Measurements from ENCODE around the gene TMEM259.

TMEM259 gene

DNA sequence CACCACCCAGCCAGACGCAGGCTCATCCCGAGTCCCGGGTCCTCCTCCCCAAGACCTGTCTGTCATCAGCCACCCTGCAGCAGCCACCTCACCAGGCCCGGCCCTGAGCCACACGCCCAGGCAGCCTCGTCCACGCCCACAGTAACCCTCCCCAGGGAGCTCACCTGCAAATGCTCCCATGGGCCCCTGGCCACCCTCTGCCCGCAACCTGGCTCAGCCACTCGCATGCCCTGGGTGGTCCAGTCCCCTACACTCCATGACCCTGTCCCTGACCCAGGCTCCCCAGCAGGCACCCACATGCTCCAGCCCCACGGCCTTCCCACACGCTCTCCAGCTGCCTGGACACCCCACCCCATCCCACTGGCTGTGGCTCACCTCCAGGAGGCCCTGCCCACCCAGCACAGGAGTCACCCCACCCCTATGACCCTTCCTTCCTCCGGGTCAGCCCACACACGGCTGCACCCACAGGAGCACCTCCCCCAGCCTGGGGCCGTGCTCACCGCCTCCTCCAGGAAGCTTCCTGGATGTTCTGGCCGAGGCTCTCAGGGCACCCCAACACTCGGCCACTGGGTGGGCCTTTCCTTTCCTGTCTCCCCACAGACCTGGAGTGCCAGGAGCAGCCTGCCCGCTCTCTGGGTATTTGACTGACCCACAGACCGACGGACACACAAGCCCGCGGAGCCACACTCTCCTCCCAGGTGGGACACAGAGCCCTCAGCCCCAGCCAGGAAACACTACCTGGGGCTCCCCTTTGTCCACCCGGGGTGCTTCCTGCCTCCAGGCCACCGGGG, 3.6 kb downstream of the TMEM259 start:
- DNase-seq (ENCODE audit: low read depth in 2 of 2), result no peak

DNA sequence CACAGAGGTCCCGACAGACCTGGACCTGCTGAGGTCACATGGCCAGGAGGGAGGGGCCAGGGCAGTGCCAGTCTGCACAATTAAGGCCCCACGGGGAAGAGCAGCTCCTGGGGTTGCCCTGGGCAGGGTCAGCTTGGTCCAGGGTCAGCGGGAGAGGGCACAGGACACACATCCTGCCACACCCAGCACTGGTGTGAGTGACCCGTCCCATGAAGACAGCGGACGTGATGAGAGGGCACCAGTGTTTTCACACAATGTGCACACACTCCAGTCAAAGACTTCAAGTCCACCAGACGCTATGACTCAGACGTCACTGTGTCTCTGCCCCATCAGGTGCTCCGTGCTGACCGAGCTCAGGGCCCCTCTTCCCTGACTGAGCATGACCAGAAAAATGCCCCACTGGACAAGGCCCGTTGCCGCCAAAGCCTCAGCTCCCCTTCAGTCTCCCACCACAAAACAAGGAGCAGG, 4.2 kb downstream of the TMEM259 start:
- DNase-seq (ENCODE audit: low read depth in 2 of 2), result no peak

- no peak for DNase-seq (ENCODE audit: low read depth in 2 of 2)
Measured at GRCh38 chr19:1015782-1016646, 4.9 kb downstream of the TMEM259 start.

DNA sequence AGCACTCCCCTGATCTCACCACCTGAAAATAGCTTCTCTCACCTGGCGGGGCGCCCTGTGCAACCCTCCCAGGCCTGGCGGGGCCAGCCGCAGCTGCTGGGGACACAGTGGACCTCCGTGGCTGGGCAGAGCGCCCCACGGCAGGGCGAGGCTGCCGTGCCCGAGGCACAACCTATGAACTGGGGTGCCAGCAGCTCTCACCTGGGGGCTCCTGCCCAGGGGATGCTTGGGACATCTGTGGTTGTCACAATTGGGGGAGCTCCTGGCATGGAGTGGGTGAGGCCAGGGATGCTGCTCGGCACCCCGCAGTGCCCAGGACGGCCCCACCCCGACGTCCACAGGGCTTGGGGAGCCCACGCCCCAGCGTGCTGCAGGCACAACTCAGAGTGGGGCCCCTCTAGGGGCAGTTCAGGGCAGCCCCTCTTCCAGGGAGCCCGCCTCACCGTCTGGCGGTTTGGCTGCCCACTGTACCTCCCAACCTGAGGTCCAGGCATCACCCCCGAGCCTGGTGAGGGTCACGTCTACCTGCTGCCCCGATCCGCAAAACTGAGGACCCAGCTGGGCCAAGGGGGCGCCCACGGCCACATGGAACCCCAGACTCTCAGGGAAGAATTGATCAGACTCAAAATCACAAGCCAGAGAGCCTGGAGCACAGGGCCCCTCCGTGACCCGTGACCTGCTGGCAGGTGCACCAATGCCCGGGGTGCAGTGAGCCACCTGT, 5.7 kb downstream of the TMEM259 start:
- DNase-seq (ENCODE audit: low read depth in 2 of 2), result no peak

DNA sequence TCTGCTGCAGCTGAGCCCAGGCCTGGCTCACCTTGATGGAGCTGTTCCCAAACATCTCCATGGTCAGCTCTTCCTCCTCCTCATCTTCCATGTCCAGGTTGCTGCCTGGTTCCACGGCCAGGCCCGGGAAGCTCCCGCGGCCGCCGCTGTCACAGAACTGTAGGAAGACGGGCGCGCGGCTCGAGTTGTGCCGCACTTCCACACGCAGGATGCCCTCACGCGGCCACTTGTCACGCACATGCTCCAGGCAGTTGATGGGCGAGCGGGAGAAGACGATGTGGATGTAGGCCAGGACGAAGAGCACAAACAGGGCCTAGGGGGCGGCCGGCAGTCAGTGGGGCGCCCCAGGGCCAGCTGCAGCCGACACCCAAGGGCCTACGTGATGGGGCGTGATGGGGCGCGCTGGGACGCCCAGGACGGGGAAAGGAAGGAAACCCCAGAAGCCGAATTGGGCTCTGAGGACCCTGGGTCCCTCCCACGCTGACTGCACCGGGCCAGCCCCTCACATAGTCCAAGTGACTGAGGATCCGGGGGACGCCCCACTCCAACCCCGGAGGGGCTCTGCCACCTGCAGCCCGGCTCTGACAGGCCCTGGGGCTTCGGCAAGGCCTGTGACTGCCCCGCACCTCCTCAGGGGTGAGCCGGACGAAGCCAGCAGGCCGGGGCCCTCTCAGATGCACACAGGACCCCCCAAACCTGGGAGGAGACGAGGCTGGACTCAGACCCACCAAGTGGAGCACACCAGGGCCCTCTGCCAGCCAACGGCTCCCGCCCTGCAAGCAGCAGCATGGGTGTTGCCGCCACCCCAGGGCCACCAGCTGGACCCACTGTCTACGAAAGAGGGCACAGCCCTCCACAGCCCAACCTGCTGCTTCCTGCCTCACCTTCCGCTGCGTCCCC, 6.5 kb downstream of the TMEM259 start:
- DNase-seq (ENCODE audit: low read depth in 2 of 2), result no peak

GRCh38 chr19:1013218-1013617, 7.7 kb downstream of the TMEM259 start:
- no peak for DNase-seq (ENCODE audit: low read depth in 2 of 2)

GRCh38 chr19:1012334-1012733, 8.6 kb downstream of the TMEM259 start:
- DNase-seq (ENCODE audit: low read depth in 2 of 2), result no peak

DNA sequence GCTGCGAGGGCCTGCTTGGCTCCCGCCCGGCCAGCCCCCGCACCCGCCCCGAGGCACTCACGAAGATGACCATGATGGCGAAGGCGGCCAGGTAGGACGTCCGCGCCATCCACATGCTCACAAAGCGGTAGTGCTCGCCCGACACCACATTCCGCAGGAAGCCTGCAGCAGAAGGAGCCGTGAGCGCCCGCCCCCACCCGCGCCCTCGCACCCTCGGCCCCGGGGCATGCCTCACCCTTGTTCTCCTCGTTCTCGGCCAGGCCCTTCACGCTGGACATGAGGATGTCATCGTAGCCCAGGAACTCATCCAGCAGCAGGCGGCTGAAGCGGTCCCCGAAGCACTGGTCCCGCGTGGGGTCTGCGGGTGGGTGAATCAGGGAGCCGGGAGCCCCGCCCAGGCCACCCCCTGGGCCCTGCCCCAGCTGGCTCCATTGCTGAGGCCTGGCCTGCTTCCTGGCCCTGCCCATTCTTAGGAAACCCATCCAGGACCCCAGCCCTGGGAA, 9.0 kb downstream of the TMEM259 start:
- no peak for DNase-seq (ENCODE audit: low read depth in 2 of 2)

DNA sequence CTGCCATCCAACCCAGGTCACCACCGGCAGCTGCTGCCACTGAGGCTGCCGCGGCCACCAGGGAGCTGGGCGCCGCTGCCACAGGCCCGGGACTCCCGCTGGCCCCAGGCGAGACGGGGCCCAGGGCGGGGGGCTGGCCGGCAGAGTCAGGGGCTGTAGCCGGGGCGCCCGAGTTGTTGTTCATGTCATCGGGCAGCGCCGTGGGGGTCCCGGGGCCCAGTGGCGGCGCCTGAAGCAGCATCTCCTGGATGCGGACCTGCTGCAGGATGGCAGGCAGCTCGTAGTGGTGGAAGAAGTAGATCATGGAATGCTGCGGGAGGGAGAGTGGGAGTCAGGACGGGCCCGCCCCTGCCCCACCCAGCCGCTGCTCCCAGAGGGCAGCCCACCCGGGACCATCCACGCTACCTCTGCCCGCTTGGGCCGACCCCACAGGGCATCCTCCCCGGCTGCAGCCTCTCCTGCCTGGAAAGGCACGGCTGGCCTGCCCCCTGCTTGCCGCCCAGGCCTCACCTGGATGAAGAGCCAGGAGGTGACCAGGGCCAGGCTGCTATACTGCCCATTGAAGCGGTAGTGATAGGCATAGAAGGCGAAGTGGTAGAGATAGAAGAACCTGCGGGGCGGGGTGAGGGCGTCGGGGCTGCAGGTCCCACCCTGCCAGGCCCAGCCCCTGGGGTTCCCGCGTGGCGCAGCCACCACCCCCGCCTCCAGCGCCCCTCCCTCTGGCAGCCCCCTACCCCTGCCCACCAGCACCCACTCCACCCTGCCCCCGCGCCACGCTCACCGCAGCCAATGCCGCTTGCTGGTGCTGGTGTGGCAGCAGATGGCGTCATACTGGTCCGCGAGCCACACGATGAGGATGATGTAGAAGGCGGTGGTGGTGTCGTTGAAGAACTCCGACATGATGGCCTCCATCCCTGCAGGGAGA, 10.1 kb downstream of the TMEM259 start:
- no peak for DNase-seq (ENCODE audit: low read depth in 2 of 2)

GRCh38 chr19:1009981-1010538, 10.9 kb downstream of the TMEM259 start:
- DNase-seq (ENCODE audit: low read depth in 2 of 2), result no peak

GRCh38 chr19:1009041-1009980, 11.6 kb downstream of the TMEM259 start:
- DNase-seq (ENCODE audit: low read depth in 2 of 2), result no peak

- no peak for DNase-seq (ENCODE audit: low read depth in 2 of 2)
Measured at GRCh38 chr19:1008268-1009040, 12.5 kb downstream of the TMEM259 start.

DNA sequence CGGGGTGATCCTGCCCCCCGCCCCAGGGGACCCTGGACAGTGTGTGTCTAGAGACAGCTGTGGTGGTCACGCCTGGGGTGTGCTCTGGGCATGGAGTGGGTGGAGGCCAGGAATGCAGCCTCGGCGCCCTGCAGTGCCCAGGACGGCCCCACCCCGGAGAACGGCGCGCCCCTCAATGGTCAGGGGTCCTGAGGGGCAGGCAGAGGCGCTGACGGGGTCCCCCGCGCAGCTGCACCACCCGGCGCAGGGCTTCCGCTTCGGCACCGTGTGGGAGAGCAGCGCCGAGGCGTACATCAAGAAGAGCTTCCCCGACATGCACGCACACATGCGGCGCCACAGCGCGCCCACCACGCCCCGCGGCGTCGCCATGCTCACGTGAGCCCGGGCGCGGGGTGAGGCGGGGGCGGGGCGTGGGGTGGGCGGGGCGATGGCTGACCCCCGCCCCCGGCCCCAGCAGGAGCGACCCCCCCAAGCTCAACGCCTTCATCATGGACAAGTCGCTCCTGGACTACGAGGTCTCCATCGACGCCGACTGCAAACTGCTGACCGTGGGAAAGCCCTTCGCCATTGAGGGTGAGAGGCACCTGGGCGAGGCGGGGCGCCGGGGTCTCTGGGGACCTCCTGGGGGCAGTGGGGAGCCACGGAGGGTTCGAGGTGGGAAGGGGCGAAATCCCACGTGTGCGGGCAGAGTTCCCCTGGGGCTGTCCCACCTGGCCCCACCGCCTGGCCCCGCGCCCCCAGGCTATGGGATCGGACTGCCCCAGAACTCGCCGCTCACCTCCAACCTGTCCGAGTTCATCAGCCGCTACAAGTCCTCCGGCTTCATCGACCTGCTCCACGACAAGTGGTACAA, 13.3 kb downstream of the TMEM259 start:
- no peak for DNase-seq (ENCODE audit: low read depth in 2 of 2)

DNA sequence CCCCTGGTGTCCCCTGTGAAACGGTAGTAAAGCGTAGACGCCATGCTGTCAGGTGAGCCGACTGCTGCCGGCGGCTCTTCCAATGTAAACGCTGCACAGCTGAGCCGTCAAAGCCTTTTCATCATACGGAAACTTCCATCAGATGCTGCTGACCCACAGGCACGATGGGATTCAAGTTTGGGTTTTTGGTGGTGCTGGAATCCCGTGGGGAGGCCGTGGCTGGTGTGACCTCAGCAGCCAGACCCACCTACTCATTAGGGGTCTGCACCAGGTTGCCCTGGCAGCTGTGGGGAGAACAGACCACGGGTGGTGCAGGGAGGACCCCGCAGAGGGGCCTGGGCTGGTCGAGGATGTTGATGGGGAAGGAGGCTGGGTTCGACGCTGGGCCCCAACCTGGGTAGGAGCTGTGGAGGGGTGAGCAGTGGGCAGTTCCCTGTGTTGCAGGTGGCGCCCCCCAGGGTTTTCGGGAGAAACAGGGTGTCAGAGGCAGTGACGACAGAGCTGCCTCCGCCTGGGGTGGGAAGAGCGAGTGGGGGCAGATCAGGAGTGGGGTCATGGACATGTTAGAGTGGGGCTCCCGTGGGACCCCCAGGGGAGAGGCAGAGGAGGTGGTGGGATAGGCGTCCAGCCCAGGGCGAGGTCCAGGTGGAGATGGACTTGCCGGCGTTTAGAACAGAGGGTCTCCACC, 14.1 kb downstream of the TMEM259 start:
- no peak for DNase-seq (ENCODE audit: low read depth in 2 of 2)

DNA sequence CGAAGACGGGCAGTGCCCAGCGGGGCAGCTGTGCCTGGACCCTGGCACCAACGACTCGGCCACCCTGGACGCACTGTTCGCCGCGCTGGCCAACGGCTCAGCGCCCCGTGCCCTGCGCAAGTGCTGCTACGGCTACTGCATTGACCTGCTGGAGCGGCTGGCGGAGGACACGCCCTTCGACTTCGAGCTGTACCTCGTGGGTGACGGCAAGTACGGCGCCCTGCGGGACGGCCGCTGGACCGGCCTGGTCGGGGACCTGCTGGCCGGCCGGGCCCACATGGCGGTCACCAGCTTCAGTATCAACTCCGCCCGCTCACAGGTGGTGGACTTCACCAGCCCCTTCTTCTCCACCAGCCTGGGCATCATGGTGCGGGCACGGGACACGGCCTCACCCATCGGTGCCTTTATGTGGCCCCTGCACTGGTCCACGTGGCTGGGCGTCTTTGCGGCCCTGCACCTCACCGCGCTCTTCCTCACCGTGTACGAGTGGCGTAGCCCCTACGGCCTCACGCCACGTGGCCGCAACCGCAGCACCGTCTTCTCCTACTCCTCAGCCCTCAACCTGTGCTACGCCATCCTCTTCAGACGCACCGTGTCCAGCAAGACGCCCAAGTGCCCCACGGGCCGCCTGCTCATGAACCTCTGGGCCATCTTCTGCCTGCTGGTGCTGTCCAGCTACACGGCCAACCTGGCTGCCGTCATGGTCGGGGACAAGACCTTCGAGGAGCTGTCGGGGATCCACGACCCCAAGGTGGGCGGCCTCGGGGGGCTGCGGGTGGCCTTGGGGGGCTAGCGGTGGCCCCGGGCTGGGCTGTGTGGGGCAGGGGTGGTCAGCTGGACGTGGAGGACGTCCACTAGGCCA, 15.9 kb downstream of the TMEM259 start:
- DNase-seq (ENCODE audit: low read depth in 2 of 2), result no peak
